GM21825 (cell line): ENCODE results near the gene NMU.
"Not testable (repeated sequence)": the region's sequence is repeated elsewhere in the genome, so short reads cannot be mapped to it uniquely, and the experiment has no call there.

Source experiments
- ATAC-seq: cut with Tn5 transposase; IDR thresholded peaks from one replicate; pipeline ENCODE4 v1.9.1; 2021; ENCODE audit warnings: mild to moderate bottlenecking, moderate library complexity; ENCODE audit not compliant: unreplicated experiment

Gene NMU, protein sequence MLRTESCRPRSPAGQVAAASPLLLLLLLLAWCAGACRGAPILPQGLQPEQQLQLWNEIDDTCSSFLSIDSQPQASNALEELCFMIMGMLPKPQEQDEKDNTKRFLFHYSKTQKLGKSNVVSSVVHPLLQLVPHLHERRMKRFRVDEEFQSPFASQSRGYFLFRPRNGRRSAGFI

DNA sequence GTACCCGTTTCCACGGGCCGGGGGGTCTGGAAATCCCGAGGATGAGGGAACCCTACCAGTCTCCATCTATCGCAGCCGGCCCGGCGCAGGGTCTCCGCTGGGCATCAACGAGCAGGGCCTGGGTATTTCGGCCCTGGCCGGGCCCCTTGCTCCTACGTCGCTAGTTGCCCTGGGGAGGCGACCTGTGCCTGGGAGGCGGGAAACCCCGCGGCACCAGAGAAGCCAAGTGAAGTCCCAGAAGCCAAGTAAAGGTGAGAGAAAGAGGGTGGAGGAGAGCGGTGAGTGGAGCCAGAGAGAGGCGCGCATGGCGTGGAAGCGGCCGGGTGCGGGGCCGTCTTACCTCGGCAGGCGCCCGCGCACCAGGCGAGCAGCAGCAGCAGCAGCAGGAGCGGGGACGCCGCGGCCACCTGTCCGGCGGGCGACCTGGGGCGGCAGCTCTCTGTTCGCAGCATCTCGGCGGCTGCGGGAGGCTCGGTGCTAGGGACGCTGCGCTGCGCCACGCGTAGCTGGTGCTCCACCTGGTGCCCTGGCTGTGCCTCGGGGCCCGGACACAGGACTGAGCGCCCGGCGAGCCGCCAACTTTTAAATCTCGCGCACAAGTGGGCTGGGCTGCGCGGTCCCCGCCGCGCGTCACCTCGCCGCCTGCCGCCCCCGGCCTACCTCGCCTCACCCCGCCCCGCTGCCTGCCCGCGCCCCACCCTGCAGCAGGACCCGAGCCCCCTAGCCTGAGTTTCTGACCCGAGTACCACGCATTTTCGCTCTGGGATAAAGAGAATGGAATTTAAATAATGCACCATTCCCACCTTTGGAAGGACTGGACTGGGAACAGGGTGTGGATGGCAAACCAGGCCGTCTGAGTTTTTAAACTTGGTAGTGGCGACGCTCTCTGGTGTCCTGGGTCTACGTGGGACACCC lies at the start of gene NMU:
TSS of gene NMU (minus strand) at position 558 of the 915 bp plus-strand sequence. CDS start at position 452, 106 bp downstream.
- ATAC-seq = peak; percentile 72

DNA sequence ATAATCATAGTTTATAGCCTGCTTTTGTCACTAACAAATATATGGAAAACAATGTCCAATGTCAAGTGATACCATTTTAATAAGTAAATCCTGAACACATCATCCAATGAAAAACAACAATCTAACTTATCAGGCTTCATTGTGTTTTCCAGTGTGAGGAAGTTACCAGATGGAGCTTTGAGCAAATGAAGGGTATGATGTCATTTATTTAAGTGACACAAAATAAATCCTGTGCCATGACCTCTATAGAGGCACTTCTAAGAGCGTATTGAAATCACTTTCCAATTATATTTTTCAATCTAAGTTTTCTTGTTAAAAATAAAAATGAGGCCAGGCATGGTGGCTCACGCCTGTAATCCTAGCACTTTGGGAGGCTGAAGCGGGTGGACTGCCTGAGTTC lies 48.2 kb upstream of the NMU start:
- no peak for ATAC-seq

DNA sequence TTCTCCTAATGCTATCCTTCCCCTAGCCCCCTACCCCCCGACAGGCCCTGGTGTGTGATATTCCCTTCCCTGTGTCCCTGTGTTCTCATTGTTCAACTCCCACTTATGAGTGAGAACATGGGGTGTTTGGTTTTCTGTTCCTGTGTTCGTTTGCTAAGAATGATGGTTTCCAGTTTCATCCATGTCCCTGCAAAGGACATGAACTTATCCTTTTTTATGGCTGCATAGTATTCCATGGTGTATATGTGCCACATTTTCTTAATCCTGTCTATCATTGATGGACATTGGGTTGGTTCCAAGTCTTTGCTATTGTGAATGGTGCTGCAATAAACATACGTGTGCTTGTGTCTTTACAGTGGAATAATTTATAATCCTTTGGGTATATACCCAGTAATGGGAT lies 46.7 kb upstream of the NMU start:
- ATAC-seq = not testable (repeated sequence)

DNA sequence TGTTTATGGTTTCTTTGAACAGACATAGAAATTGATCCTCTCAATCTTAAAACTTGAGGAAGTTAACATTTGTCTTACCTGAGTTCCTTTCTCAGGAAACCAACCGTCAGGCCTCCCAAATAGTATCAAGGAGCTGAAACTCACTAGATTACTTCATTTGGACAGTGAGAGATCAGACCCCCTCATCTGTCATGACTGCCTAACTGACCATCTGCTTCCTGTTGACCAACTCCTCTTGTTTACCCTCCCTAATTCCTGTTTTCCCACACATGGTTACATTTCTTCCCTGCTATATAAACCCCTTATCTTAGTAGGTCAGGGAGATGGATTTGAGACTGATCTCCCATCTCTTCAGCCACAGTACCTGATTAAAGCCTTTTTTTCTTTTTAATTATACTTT lies 46.2 kb upstream of the NMU start:
- no peak for ATAC-seq

DNA sequence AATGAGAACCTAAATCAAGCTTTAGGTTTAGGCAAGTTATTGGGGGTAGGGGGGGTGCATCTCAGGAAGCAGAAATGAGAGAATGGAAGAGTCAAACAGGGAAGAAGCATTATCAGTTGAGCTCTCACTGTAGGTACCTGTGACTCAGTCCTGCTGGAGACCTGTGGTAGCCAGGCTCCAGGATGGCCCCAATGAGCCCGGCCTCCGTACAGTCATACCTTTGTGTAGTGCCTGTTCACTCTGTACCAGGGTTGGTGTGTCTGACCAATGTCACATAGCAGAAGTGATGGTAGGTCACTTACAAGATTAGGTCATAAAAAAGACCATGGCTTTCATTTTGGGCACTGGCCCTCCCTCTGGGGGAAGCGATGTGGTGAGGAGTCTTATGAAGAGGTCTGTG lies 45.3 kb upstream of the NMU start:
- no peak for ATAC-seq

DNA sequence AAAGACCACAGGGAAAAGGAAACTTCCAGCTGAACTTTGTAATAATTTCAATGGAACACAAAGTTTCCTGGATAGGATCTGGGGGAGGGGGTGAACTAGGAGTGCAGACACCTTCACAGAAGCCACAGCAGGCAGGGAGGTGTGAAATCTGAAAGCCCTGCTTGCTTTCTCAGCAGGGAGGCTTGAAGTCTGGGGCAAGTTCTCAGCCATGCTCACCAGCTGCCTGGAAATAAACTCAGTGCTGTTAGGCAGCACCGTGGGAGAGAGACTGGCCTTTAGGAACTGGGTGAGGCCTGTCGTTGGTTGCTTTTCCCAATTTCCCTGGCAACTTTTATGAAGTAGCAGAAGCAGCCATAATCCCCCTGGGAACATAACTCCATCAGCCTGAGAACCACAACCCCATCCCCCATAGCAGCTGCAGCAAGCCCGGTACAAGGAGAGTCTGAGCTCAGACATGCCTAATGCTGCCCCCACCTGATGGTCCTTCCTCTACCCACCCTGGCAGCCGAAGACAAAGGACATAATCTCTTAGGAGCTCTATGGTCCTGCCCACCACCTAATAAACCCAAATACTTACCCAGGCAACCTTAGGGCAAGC lies 39.2 kb upstream of the NMU start:
- ATAC-seq = no peak

DNA sequence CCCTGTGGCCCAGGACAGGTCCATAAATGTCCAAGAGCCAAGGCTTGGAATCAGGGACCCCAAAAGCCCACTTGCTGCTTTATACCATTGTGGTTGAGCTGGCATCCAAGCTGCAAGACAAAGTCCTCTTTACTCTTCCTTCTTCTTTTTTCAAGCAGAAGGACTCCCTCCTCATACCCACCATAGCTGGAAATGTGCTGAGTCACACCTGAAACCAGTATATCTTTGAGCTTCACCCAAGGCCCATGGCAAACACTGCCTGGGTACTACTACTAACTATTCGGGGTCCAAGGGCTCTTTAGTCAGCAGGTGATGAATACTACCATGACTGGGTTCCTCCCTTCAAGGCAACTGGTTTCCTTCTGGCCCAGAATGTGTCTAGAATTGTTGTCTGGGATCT lies 37.3 kb upstream of the NMU start:
- ATAC-seq = no peak

DNA sequence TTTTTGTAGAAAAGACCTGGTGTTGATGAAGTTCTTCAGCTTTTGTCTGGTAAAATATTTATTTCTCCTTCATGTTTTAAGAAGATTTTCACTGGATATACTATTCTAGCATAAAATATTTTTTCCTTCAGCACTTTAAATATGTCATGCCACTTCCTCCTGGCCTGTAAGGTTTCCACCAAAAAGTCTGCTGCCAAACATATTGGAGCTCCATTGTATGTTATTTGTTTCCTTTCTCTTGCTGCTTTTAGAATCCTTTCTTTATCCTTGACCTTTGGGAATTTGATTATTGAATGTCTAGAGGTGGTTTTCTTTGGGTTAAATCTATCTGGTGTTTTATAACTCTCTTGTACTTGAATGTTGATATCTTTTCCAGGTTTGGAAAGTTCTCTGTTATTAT lies 35.6 kb upstream of the NMU start:
- ATAC-seq = no peak

DNA sequence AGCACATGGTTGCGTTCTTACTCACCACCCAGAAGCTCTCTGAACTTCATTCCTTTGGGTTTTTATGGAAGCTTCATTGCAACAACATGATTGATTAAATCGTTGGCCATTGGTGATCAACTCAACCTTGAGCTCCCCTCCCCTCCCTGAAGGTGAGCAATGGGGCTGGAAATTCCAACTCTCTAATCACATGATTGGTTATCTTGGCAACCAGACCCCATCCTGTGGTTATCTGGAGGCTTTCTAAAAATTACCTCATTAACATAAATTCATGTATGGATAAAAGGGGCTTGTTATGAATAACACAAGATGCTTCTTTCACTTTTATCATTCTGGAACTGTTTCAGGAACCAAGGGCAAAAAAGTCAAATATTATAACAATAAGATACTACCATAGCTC lies 34.6 kb upstream of the NMU start:
- ATAC-seq = no peak

DNA sequence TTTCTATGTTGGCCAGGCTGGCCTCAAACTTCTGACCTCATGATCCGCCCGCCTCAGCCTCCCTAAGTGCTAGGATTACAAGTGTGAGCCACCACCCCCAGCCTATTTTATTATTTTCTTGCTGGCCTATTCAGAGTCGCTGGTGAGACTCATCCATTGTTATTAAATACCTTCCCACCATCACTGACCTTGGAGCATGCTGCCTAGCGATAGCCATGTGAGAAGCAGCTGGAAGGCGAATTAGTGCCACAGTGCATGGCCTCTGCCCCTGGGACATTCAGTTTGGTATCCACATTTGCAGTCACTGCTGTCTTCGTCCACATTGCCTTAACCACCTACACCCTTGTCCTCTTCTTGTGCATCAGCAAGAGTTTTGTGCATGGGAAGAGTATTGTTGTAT lies 32.4 kb upstream of the NMU start:
- no peak for ATAC-seq

DNA sequence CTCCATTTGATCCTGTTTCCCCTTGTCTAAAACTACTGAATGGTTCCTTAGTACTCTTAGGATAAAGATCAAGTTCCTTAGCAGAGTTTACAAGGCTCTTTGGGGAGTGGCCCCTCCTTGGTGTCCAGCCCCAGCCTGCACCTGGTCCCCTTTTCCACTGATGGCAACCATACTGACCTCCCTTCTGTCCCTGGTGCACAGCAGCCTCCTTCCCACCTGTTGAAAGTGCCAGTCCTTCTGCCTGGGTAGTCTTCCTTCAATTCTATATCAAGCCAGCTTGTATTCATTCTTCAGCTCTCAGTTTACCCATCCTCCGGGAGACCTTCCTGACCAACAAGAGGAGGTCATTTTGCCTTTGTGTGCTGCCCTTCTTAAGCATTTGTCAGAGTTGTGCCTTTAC lies 30.4 kb upstream of the NMU start:
- ATAC-seq = no peak

DNA sequence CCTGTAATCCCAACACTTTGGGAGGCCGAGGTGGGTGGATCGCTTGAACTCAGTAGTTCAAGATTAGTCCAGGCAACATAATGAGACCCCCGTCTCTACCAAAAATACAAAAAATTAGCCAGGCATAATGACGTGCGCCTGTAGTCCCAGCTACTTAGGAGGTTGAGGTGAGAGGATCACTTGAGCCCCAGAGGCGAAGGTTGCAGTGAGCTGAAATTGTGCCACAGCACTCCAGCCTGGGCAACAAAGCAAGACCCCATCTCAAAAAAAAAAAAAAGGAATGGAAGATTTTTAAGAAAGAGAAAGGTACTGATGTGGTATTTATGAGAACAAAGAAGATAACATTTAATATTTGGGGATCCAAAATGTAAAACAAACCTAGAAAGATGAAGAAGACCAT lies 27.0 kb upstream of the NMU start:
- no peak for ATAC-seq

DNA sequence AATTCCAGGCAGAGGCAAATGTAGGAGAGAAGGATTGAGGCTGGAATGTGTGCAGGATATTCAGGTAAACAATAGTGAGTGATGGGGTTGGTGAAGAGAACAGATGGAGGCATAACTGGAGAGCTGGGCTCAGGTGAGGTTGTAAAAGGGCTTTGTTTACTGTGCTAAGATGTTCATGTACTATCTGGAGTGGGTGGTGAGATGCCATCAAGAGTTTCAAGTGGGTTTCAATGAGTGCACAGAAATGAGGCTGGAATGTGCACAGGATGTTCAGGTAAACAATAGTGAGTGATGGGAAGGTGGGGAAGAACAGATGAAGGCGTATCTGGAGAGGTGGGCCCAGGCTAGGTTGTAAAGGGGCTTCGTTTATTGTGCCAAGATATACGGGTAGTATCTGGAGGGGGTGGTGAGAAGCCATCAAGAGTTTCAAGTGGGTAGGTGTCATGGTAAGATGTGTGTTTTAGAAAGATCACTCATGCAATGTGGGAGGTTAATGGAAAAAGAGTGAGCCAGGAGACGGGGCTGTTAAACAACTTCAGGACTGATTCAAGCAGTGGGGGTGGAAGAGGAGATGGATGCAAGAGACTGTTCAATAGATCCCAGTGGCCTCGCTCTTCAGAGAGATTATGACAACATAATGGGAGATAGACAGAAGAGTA lies 25.4 kb upstream of the NMU start:
- ATAC-seq = no peak

DNA sequence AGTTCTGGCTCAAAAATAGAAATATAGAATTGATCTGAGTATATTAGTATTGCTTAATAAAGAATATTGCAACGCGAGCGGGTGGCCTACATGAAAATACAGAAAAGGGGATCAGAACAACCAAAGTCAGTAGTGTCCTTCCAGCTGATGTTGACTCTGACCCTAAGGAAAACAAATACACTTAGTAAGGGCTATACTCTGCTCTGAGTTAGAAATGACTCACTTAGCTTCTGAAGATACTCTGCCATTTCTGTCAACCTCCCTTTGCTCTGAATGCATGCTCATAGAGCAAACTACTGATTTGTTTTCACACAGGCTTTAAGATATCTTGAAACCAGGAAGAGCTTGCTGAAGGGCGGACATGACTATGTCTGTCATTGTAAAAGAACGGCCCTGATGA lies 22.6 kb upstream of the NMU start:
- no peak for ATAC-seq

DNA sequence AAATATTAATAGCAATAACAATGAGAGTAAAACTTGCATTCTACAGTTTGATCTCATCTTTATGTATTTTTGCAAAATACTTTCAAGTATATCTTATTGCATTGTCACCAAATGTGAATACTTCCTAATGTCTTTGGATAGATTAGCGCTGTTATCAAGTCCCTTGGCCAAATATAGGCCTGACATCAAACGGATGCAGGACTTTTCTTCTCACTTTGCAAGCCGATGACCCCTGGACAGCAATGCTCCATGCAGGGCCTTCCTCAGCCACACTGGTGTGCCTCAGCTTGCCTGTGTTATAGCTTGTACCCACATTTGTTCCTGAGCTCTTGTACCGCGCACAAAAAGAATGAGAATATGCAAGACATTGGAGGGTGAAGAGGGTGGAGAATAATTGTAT lies 18.0 kb upstream of the NMU start:
- no peak for ATAC-seq

DNA sequence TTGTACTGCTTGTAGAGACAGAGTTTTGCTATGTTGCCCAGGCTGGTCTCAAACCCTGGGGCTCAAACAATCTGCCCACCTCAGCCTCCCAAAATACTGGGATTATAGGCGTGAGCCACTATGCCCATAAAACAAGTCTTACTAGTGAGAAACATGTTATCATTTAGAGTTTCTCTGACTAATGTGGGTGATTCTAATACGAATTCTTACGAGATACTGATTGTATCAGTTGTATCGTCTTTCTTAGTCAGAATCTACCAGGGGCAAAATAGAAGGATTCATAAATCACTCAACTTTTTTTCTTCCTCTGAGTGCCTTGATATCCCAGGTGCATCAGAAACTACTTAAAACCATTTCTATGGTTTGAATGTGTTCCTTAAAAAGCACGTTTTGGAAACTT lies 14.4 kb upstream of the NMU start:
- ATAC-seq = no peak

DNA sequence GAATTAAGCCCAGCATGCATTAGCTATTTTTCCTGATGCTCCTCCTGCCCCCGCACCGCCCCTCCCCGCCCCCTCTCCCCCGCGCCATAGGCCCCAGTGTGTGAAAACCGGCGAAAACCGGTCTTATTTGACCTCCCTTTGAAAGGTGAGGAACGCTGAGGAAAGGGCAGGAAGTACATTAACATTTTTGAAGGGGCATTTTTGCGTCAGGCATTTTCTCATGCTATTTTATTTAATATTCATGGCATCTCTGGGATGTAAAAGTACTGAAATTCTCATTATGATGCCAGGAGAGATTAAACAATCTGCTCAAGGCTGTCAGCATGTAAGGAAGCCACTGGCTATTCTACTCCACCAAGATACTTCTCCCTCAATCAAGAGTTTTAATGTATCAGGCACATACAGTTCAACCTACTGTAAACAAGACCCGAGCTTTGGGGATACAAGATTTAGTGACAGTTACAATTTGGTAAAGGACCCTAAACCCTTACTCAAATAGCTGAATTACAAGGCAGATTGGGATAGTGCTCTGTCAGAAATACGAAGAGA lies 1.2 kb upstream of the NMU start:
- ATAC-seq = no peak

DNA sequence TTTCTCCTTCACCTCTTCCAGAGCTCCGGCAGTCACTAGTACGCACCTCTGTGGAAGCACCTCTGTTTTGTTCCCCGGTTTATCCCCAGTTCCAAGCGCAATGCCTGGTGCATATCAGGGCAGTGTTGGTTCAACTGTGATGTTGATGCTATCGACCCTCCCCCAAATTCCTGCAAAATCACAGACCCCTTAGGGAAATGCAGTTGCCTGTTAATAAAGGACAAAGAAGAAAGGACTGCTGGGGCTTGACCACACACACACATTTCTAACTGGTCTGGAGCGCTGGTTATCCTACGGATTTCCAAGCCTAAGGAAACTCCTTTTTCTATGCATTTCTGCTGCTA lies 530 bp upstream of the NMU start:
- no peak for ATAC-seq

DNA sequence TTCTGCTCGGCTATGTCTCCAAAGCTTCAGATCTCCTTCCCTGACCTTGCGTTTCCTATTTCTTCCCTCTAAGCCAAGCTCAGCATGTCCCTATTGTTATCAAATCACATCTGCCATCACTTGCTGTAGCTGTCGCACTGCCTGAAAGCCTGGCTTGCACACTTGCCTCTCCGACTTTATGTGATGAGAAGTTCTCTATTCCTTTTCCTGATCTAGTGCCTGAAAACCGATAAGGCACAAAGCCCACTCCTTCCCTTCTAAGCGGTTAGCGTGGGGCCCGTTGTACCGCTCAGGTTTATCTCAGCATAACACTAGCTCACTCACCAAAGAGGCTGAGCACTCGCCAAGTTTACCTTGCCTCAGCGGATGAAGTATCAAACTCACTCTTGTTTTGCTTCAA lies 816 bp downstream of the NMU start:
- no peak for ATAC-seq

DNA sequence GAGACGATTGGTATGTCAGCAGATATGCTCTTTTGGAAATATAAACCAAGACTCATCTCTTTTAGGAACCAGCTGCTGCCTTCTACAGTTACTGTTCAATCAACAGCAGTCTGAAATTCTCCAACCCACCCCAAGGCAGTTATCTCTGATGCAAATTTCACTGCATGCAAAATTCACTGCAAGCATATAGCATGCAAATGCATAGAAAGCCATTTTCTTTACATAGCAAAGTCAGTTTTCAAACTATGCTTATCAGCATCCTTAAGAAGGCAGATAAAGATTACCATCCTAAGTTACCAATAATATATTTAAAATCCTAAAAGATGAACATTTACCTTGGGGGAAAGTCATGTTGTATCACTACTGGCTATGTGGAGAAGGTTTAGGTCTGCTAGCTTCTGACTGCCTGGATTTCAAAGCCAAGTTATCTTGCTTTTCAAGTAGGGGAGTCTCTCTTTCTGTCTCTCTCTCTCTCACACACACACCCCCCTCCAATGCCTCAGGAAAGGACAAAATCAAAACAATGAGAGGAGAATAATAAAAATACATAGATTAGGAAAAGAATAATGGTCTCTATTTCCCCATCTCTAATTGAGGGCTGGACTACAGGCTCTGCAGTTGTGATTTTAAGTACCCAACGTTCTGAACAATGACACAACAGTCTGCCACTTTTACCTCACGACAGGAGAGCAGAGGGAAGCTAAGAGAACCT lies 1.5 kb downstream of the NMU start:
- no peak for ATAC-seq

DNA sequence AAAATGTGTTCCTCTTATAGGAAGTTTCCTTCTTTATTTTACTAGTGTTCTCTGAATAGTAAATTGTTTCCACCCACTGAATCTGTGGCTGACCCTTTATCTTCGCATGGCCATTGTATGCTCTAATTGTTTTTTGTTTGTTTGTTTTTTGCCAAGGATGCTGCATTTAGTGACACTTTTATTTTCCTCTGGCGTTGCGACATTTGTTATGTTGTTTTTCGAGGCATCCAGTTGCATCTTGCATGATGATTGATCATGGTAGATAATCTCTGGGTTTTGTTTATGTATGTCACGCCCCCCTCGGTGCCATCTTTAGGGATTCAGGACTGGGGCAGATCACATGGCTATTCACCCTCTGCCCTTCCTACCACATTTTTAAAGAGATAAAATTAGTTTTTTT lies 2.2 kb downstream of the NMU start:
- no peak for ATAC-seq
